HUDEP-2 (cell line): Measurements from ENCODE around the gene KLF16.
A peak's percentile ranks its signal among the peaks of the same experiment; 100 is the strongest.

ENCODE experiments used
- DNase-seq, 76 experiments: peaks; one replicate each; lab custom pipeline; 2025; ENCODE audit not compliant: unreplicated experiment in 76 of 76; lab: John Stamatoyannopoulos, UW

Gene KLF16

GRCh38 chr19:1827566-1828278, 35.7 kb downstream of the KLF16 start:
- DNase-seq: no peak

- DNase-seq: peak in 11 of 76 experiments; percentile 22 to 64 (median 39)
These were observed 36.5 kb downstream of the KLF16 start for GRCh38 chr19:1826557-1827521.

GRCh38 chr19:1825909-1826556, 37.3 kb downstream of the KLF16 start:
- DNase-seq: peak in 61 of 76 experiments; percentile 29 to 88 (median 73)

GRCh38 chr19:1824252-1824622, 39.1 kb downstream of the KLF16 start:
- no peak for DNase-seq

- DNase-seq: peak in 16 of 76 experiments; percentile 11 to 56 (median 26)
These were observed 39.7 kb downstream of the KLF16 start for GRCh38 chr19:1823539-1824251.

- no peak for DNase-seq
These were observed 40.4 kb downstream of the KLF16 start for GRCh38 chr19:1823020-1823419.

- no peak for DNase-seq
These were observed 41.2 kb downstream of the KLF16 start for GRCh38 chr19:1822210-1822609.

GRCh38 chr19:1819341-1820255, 43.8 kb downstream of the KLF16 start:
- no peak for DNase-seq

GRCh38 chr19:1818549-1819195, 44.7 kb downstream of the KLF16 start:
- DNase-seq: no peak

- DNase-seq: no peak
These were observed 45.7 kb downstream of the KLF16 start for GRCh38 chr19:1817553-1818179.

- no peak for DNase-seq
These were observed 46.7 kb downstream of the KLF16 start for GRCh38 chr19:1816530-1817298.

- DNase-seq: no peak
These were observed 47.5 kb downstream of the KLF16 start for GRCh38 chr19:1815605-1816529.

- no peak for DNase-seq
These were observed 48.4 kb downstream of the KLF16 start for GRCh38 chr19:1814833-1815604.

- no peak for DNase-seq
These were observed 49.0 kb downstream of the KLF16 start for GRCh38 chr19:1814391-1814790.

- peak in 2 of 76 experiments; percentile 58 to 85 for DNase-seq
These were observed 49.9 kb downstream of the KLF16 start for GRCh38 chr19:1813192-1814182.
